Panc1 (cell line): ENCODE measurements around the gene PCK2. TPM values are rescaled to one million over a fixed set of nuclear protein-coding genes. Genes with fewer than 3 reads are reported as not detected.
"Not testable (repeated sequence)": the region's sequence is repeated elsewhere in the genome, so short reads cannot be mapped to it uniquely, and the experiment has no call there.

Experiments
- ATAC-seq: fragments of 200-7000 bp; cut with Tn5 transposase; 2 replicates; pipeline ENCODE4 v1.9.1; 2020; ENCODE audit warnings: mild to moderate bottlenecking, moderate library complexity
- BruUV-seq: library from RNA; stranded (reverse); fragments of 400-500 nt; replicated peaks from 2 replicates; lab custom pipeline; 2021; lab: Mats Ljungman, UMichigan
- CTCF ChIA-PET: fragments of 300-600 bp; sonication (Branson Sonifier 250); formaldehyde crosslinking; loops from one replicate; lab custom pipeline; 2022; ENCODE audit warnings: antibody characterized with exemption; lab: Charles Lee
- POLR2A ChIA-PET: fragments of 300-600 bp; sonication (Branson Sonifier 250); formaldehyde crosslinking; loops from one replicate; lab custom pipeline; 2022; ENCODE audit warnings: antibody characterized with exemption; lab: Charles Lee
- DNase-seq: peaks from one replicate; pipeline ENCODE4 v3.0.0-alpha.2; 2010; ENCODE audit warnings: low read depth, low spot score
- H3K27ac ChIP-seq: 2 replicates; pipeline ENCODE4 v1.5.1; 2011; ENCODE audit warnings: mild to moderate bottlenecking, low read length, inconsistent platforms
- H3K27me3 ChIP-seq: fragments of 200-500 bp; sonication (Bioruptor generic); 2 replicates; pipeline ENCODE4 v1.6.0; 2014; ENCODE audit warnings: low read length, inconsistent platforms; ENCODE audit not compliant: control insufficient read depth, insufficient read depth
- H3K36me3 ChIP-seq: fragments of 200-500 bp; sonication (Bioruptor generic); 2 replicates; pipeline ENCODE4 v1.5.1; 2014; ENCODE audit warnings: inconsistent platforms, mild to moderate bottlenecking, low read length, moderate library complexity; ENCODE audit not compliant: control insufficient read depth, insufficient read depth
- H3K4me1 ChIP-seq: 2 replicates; pipeline ENCODE4 v1.5.1; 2011; ENCODE audit warnings: inconsistent platforms, mild to moderate bottlenecking, low read length, moderate library complexity; ENCODE audit not compliant: control insufficient read depth, insufficient read depth
- H3K4me3 ChIP-seq, 2 experiments: 2 replicates each; pipeline ENCODE4 v1.5.1; 2011 to 2012; ENCODE audit warnings: low read depth in 2 of 2, low read length in 2 of 2, mild to moderate bottlenecking in 2 of 2, inconsistent platforms in 1 of 2, moderate library complexity in 1 of 2
- H3K9me3 ChIP-seq: fragments of 200-500 bp; sonication (Bioruptor generic); 2 replicates; pipeline ENCODE4 v1.5.1; 2014; ENCODE audit warnings: low read depth, mild to moderate bottlenecking, inconsistent platforms, low read length, moderate library complexity; ENCODE audit not compliant: control insufficient read depth, insufficient read depth
- CTCF ChIP-seq: fragments of 450-650 bp; IDR thresholded peaks from 2 replicates; pipeline ENCODE4 v1.5.1; 2017; ENCODE audit warnings: mild to moderate bottlenecking
- POLR2AphosphoS5 ChIP-seq: IDR thresholded peaks from 2 replicates; pipeline ENCODE4 v1.6.1; 2012; ENCODE audit warnings: mild to moderate bottlenecking, low read depth, low read length, moderate library complexity
- REST ChIP-seq, 2 experiments: IDR thresholded peaks; 2 replicates each; pipeline ENCODE4 v1.6.1; 2011 to 2012; ENCODE audit warnings: low read depth in 2 of 2, control low read depth in 1 of 2, low read length in 1 of 2, mild to moderate bottlenecking in 1 of 2, moderate library complexity in 1 of 2; ENCODE audit not compliant: insufficient read depth in 1 of 2
- SIN3A ChIP-seq: IDR thresholded peaks from 2 replicates; pipeline ENCODE4 v1.6.1; 2012; ENCODE audit warnings: low read depth, mild to moderate bottlenecking, low read length, moderate library complexity, borderline replicate concordance; ENCODE audit not compliant: insufficient read depth
- TCF7L2 ChIP-seq: IDR thresholded peaks from 2 replicates; pipeline ENCODE4 v1.6.1; 2011; ENCODE audit warnings: mild to moderate bottlenecking, low read depth, low read length, inconsistent platforms
- in situ Hi-C: cut with HindIII; loops from 2 replicates; pipeline ENCODE4 v1.10.0; 2016; ENCODE audit warnings: low sequenced_read_pairs, low pct_unique_long_range_greater_than_20kb
- intact Hi-C: fragments of 100-400 bp; cut with micrococcal nuclease; formaldehyde crosslinking; loops from one replicate; pipeline ENCODE4 v1.10.0; 2022; ENCODE audit not compliant: unreplicated experiment
- total RNA-seq: library from RNA; stranded (reverse); gene quantifications from one replicate; pipeline ENCODE4 v1.2.1, GENCODE V29; 2021; ENCODE audit not compliant: unreplicated experiment

Gene PCK2
- total RNA-seq, 1 experiment from 2014 or later: 24.5 TPM

- no peak overlapping the region for H3K4me3 ChIP-seq
- no peaks in the 10 kb centered on the region for H3K9me3 ChIP-seq
- no peaks in the 10 kb centered on the region for H3K27me3 ChIP-seq
- no peak overlapping the region for H3K27ac ChIP-seq
- BruUV-seq: no TSS peak
- no peaks in the 10 kb centered on the region for H3K4me1 ChIP-seq
- H3K36me3 ChIP-seq: no peaks in the 10 kb centered on the region
- DNase-seq (no peak), ATAC-seq (no peak)
- POLR2A ChIA-PET: no interaction called here
- intact Hi-C loops (no loop called here), in situ Hi-C loops (no loop called here)
- no peak for TF ChIP-seq TCF7L2
- TF ChIP-seq REST (IDR thresholded peaks at IDR 0.05; ENCODE audit: insufficient read depth in 1 of 2, low read depth in 2 of 2, low read length in 1 of 2): no peak
- no peak for TF ChIP-seq POLR2AphosphoS5
- TF ChIP-seq CTCF: no peak
- TF ChIP-seq SIN3A: no peak
- CTCF ChIA-PET: no interaction called here
These were observed 9.3 kb downstream of the PCK2 start for GRCh38 chr14:24103451-24103850.

DNA sequence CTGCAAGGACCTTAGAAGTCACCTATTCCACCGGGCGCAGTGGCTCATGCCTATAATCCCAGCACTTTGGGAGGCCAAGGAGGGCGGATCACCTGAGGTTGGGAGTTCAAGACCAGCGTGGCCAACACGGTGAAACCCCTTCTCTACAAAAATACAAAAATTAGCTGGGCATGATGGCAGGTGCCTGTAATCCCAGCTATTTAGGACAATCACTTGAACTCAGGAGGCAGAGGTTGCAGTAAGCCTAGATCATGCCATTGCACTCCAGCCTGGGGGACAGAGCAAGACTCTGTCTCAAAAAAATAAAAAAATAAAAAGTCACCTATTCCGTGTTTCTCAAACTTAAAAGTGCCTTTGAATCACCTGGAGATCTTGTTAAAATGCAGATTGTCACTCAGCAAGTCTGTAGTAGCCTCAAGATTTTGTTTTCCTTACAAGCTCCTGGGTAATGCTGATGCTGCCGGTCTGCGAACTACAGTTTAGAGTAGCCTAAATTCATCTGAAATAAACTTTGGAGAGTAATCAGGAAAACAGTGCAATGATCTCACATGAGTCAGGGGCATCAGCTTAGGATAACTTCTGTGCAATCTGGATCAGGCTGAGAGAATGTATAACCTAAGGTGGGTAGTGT is 11.6 kb downstream of the PCK2 start:
- H3K27me3 ChIP-seq, H3K4me1 ChIP-seq, H3K27ac ChIP-seq, POLR2A ChIA-PET, ATAC-seq, H3K36me3 ChIP-seq, intact Hi-C loops, DNase-seq, H3K9me3 ChIP-seq, H3K4me3 ChIP-seq, CTCF ChIA-PET, in situ Hi-C loops, BruUV-seq: not testable (repeated sequence)

DNA sequence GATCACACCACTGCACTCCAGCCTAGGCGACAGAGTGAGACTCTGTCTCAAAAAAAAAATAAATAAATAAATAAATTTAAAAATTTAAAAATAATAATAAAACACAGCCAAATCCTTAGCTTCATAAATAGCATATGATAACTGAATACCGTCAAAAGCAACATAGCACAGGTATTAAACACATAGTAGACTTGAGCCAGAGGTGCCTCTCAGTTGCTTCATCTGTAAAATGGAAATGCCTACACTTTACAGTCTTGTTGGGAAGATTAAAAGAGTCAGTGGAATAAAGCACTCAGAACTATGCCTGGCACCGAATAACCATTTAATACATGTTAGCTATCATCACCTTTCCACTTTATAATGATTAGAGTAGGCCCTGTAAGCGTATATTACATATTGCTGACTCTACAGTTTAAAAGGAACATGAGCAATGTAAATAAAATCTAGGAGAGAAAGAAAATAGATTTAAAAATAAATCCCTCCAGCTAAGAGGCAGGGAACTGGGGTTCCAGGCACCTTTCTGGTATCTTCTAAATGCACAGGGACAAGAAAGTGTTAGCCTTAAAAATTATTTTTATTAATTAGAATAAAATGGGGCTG is 12.7 kb downstream of the PCK2 start:
- Histone ChIP-seq H3K27ac (no peak overlapping the region), H3K4me1 (no peaks in the 10 kb centered on the region), H3K9me3 (no peaks in the 10 kb centered on the region), H3K36me3 (no peaks in the 10 kb centered on the region), H3K27me3 (no peaks in the 10 kb centered on the region), H3K4me3 (no peak overlapping the region)
- ATAC-seq (no peak), DNase-seq (no peak)
- no peak for TF ChIP-seq POLR2AphosphoS5
- TF ChIP-seq TCF7L2: no peak
- TF ChIP-seq SIN3A: no peak
- no peak for TF ChIP-seq REST (IDR thresholded peaks at IDR 0.05; ENCODE audit: insufficient read depth in 1 of 2, low read depth in 2 of 2, low read length in 1 of 2)
- intact Hi-C loops: no loop called here
- BruUV-seq: no TSS peak
- CTCF ChIA-PET: interaction anchor here (2.5 kb wide), 1 partner anchor 49 kb away, joined by 37 read pairs; no protein-coding TSS in a partner anchor
- POLR2A ChIA-PET: no interaction called here
- in situ Hi-C loops: no loop called here
